ENCODE data around the gene UBE4A.
A peak's percentile ranks its signal among the peaks of the same experiment; 100 is the strongest.

The UBE4A gene

GRCh38 chr11:118342503-118343161 is 16.8 kb upstream of the UBE4A start, which contains the start of gene CD3D:
CD3D (minus strand) TSS chr11:118342705; CDS start chr11:118342607, 98 bp downstream.
- DNase-seq: peak; percentile 65 to 71

- peak; percentile 36 to 42 for DNase-seq
These were observed 16.2 kb upstream of the UBE4A start for GRCh38 chr11:118343248-118343647.

- DNase-seq: peak; percentile 74 to 75
These were observed 15.4 kb upstream of the UBE4A start, which contains the start of gene CD3G for GRCh38 chr11:118343981-118344515. CD3G (plus strand) TSS chr11:118344344; CDS start chr11:118344424, 80 bp downstream.

DNA sequence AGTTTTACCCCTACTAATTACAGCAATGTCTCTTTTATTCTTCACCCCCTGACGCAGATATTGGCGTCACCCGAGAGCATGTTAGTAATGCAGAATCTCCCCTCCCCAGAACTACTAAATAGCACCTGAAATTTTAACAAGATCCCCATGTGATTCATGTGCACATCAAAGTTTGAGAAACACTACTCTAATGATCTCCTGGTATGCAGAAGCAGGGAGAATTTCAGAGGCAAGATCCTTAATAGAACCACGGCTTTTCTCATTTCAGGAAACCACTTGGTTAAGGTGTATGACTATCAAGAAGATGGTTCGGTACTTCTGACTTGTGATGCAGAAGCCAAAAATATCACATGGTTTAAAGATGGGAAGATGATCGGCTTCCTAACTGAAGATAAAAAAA is 9.9 kb upstream of the UBE4A start:
- DNase-seq: no peak

GRCh38 chr11:118353084-118353710 is 6.2 kb upstream of the UBE4A start:
- no peak for DNase-seq

DNA sequence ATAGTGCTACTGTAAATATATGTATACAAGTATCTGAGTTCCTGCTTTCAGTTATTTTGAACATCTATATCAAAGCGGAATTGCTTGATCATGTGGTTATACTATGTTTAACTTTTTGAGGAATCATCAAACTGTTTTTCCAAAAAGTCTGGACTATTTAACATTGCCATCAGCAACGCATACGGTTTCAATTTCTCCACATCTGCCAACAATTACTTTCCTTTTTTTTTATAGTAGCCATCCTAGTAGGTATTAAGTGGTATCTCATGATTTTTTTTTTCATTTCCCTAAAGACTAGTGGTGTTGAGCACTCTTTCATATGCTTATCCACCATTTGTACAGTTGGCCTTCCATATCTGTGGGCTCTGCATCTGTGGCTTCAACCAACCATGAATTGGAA is 1.3 kb upstream of the UBE4A start:
- no peak for DNase-seq

GRCh38 chr11:118364956-118365615 is 5.7 kb downstream of the UBE4A start:
- no peak for DNase-seq

DNA sequence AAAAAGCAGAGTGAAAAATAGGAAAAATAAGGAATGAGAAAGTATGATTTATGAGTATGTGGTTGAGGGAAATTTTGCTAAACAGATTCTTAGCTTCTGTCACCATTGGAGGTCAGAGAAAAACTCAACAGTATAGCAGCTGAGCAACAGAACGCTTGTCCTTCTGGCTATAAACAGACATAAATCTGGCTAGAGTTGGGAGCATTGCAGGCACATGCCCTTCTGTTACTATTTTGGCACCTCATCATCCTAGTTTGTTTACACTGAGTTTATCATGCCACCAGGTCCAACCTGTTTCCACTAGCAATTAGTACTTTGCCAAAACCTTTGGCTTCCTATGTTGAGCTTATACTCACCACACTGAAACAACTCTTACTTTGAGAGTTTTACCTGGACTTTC is 6.9 kb downstream of the UBE4A start:
- DNase-seq: no peak

DNA sequence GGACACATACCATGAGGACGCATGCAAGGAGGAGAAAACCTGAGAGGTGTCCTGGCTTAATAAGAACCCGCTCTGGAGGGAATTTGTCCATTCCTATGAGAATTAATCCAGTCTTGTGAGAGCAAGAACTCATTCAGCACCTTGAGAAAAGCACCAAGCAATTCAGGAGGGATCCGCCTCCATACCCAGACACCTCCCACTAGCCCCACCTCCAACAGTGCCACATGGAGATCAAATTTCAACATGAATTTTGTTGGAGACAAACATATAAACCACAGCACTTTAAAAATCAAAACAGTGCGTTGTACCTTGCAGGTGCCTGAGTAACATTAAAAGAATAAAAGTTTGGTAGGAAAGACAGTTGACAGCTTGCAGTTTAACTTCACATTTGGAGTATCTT is 11.4 kb downstream of the UBE4A start:
- DNase-seq: no peak

GRCh38 chr11:118373263-118373662 is 13.9 kb downstream of the UBE4A start:
- no peak for DNase-seq

DNA sequence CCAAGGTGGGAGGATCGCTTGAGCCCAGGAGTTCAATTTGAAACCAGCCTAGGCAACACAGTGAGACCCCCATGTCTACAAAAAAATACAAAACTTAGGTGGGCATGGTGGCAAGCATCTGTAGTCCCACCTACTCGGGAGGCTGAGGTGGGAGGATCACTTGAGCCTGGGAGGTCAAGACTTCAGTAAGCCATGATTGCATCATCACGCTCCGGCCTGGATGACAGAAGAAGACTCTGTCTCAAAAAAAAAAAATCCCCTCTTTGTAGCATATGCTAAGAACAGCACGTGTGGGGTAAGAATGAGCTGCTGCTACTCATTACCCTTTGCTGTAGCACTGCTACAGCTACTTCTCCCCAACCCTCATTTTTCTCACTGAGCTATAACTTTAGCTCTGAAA is 14.5 kb downstream of the UBE4A start:
- DNase-seq: no peak

DNA sequence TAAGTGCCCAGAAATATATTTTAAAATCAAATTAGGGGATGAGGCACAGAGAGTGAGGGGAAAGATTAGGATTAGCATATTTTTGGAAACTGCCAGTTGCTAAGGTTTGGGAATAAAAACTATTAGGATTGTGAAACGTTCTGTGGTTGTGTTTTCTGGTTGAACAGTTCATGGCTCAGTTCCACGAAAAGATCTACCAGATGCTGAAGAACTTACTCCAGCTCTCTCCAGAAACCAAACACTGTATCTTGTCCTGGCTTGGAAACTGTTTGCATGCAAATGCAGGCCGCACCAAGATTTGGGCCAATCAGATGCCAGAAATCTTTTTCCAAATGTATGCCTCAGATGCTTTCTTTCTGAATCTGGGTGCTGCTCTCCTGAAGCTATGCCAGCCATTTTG is 15.3 kb downstream of the UBE4A start:
- DNase-seq: no peak

DNA sequence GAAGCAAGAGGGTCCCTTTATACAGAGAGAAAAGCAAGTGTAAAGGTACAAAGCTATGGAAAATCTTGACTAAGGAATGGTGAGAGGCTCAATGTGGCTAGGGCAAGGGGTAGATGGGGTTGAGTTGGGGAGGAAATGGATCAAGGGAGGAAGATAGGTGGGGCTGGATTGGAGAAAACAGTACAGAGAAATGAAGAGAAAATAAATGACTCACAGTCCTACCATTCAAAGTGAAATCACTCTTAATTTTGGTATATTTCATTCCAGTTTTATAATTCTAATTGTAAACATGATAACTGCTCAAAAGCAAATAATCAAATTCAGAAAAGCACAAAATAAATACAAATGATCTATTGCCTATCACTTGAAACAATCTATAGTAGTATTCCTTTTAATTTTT is 16.6 kb downstream of the UBE4A start:
- DNase-seq: no peak

- no peak for DNase-seq
These were observed 20.1 kb downstream of the UBE4A start for GRCh38 chr11:118379497-118379896.

- no peak for DNase-seq
These were observed 21.2 kb downstream of the UBE4A start for GRCh38 chr11:118380571-118380970.

- no peak for DNase-seq
These were observed 23.6 kb downstream of the UBE4A start for GRCh38 chr11:118382954-118383353.

- DNase-seq: no peak
These were observed 24.3 kb downstream of the UBE4A start for GRCh38 chr11:118383657-118384056.

GRCh38 chr11:118396097-118396501 is 36.7 kb downstream of the UBE4A start:
- no peak for DNase-seq

GRCh38 chr11:118397448-118397847 is 38.0 kb downstream of the UBE4A start:
- no peak for DNase-seq

DNA sequence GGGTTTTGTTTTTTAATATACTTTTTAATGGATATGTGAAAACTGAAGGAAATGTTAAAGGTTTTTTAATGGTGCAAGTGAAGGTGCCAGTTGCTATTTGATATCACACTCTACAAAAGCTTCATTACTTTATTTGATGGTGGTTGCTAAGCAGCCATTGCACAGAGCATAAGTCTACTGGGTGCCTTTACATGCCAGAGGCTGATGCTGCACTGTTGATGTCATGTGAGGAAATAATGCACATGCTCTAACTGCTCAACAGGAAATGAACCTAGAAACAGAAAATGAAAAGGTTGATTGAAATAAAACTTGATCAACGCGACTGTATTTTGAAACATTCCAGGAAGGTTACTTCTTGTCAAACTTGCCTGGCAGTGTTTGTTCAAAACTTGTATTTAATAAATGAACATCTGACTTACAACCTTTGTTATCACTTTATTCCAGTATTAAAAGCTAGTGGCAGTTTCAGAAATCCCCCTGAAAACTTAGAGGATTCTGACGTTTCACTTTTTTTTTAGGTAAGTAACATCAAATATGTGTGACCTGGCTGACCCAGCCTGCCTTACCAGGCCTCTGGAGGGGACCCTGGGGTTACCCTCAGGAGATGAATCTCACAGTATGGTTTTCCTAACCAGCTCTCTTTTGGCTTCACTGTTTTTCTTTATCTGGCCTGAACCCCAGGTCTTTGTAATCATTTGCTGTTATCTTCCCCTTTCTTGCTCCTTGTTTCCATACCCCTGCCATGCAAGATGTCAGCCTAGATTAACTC is 39.6 kb downstream of the UBE4A start:
- DNase-seq: peak; percentile 16 to 46

DNA sequence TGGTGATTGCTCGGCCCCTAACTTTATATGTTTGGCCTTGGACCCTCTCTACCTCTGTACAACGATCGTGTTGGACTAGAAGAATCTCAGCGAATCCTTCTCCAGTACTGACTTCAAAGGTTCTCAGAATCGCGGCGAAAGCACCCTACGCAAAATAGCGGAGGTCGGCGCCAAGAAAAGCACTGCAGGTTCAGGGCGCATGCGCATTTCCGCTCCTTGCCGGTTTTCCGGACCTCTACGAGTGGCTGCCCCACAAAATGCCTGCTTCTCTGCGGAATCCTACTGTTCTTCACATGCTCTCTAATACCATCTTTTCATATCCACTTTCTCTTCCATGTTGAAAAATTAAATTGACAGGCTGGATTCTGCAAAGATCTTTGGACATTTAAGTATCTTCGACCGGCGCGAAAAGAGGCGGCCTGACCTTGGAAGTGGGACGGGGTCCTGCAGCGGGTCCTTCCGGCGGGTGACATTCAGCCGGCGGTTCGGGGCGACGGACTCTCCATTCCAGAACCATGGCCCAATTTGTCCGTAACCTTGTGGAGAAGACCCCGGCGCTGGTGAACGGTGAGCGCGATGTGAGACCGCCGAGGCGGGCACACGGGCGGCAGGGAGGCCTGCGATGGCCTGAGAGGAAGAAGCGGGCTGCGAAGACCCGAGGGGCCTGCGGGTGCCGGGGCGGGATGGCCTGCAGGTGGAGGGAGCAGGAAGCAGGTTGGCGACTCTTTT is 41.9 kb downstream of the UBE4A start, which contains the start of gene ATP5MG:
Gene ATP5MG (plus strand): TSS at position 456 of the 729 bp plus-strand sequence. CDS start 60 bp downstream, at position 516.
- DNase-seq: peak; percentile 93

Measured in stimulated activated CD4-positive, alpha-beta T cell treated with anti-CD3 and anti-CD28 coated beads, Interleukin-2, amount 100 ng/mL, for 24 hours (primary cell).